ENCODE data around the gene ZG16B. TPM values are rescaled to one million over a fixed set of nuclear protein-coding genes. Genes with fewer than 3 reads are reported as not detected.

The ZG16B gene
- total RNA-seq, 1 experiment from 2014 or later, result not detected

GRCh38 chr16:2821487-2822157 lies 8.5 kb upstream of the ZG16B start:
- no peaks in the 10 kb centered on the region for H3K27me3 Mint-ChIP-seq (ENCODE audit: low read depth)
- WGBS (ENCODE audit: extremely low coverage, insufficient read length, low lambda C conversion rate), result no CpG with 5 or more reads among the region's 9 CpGs
- Histone ChIP-seq H3K4me1 (ENCODE audit: insufficient read depth, low read length) (no peaks in the 10 kb centered on the region), H2BK120ac (ENCODE audit: low read depth, low read length, poor library complexity, severe bottlenecking) (no peak overlapping the region), H3T11ph (ENCODE audit: low read length) (no peak overlapping the region), H2BK12ac (ENCODE audit: insufficient read length, low read depth, low read length) (no peak overlapping the region), H3K9me3 (ENCODE audit: control insufficient read depth, low read depth, low read length) (no peaks in the 10 kb centered on the region), H2BK15ac (ENCODE audit: low read depth, low read length) (no peak overlapping the region), H2AFZ (ENCODE audit: low read length) (no peak overlapping the region), H3K18ac (ENCODE audit: insufficient read length, low read depth, low read length) (no peak overlapping the region), H3K56ac (ENCODE audit: insufficient read length, low read depth, low read length) (no peak overlapping the region), H2BK5ac (ENCODE audit: insufficient read length, low read length) (no peak overlapping the region), H2BK20ac (ENCODE audit: low read depth, low read length, poor library complexity, severe bottlenecking) (no peak overlapping the region), H3K79me1 (ENCODE audit: insufficient read depth, low read depth, low read length, poor library complexity, severe bottlenecking) (no peaks in the 10 kb centered on the region), H3K23me2 (ENCODE audit: insufficient read length, low read depth, low read length, poor library complexity, severe bottlenecking) (no peaks in the 10 kb centered on the region), H4K20me1 (ENCODE audit: control insufficient read depth, insufficient read depth, insufficient read length) (no peaks in the 10 kb centered on the region), H3K4ac (ENCODE audit: low read depth, low read length) (no peak overlapping the region), H4K8ac (replicated peaks; ENCODE audit: insufficient read length, low read depth, low read length) (no peak overlapping the region), H3K79me2 (ENCODE audit: insufficient read depth, low read length) (no peaks in the 10 kb centered on the region), H3K23ac (ENCODE audit: insufficient read length, low read depth, low read length) (no peak overlapping the region), H3K4me2 (ENCODE audit: insufficient read depth, insufficient read length, low read length) (no peak overlapping the region), H3K27me3 (ENCODE audit: insufficient read depth, low read length) (no peaks in the 10 kb centered on the region), H4K5ac (ENCODE audit: insufficient read length, low read depth, low read length) (no peak overlapping the region), H3K9ac (ENCODE audit: extremely low read depth, insufficient read length, low read length) (no peak overlapping the region), H3K14ac (ENCODE audit: insufficient read depth, low read length) (no peak overlapping the region), H2AK5ac (ENCODE audit: insufficient read length, low read length) (no peak overlapping the region), H4K91ac (ENCODE audit: insufficient read length, low read depth, low read length) (no peak overlapping the region), H3K27ac (ENCODE audit: insufficient read length, low read depth, low read length) (no peak overlapping the region)
- H3K27ac Mint-ChIP-seq, result no peak overlapping the region
- H3K4me3 Mint-ChIP-seq, result no peak overlapping the region; a peak in 1 of 5 replicates
- no peak for TF ChIP-seq CTCF (conservative IDR thresholded peaks at IDR 0.05)
- no peaks in the 10 kb centered on the region for H3K4me1 Mint-ChIP-seq
- H3K9me3 Mint-ChIP-seq, result no peaks in the 10 kb centered on the region
- no peak for DNase-seq
- H3K36me3 Mint-ChIP-seq (ENCODE audit: insufficient read depth in 1 of 3, low read depth in 3 of 3), result no peaks in the 10 kb centered on the region; a peak in 1 of 7 replicates

Measured in H9 (cell line).